Heart left ventricle (tissue), 16 donors: ENCODE results near the gene USP51. TPM values are rescaled to one million over a fixed set of nuclear protein-coding genes. Genes with fewer than 3 reads are reported as not detected.
"Not testable (repeated sequence)": the region's sequence is repeated elsewhere in the genome, so short reads cannot be mapped to it uniquely, and the experiment has no call there.

ENCODE experiments used
- ATAC-seq, 4 donors: fragments of 200-7000 bp; cut with Tn5 transposase; one replicate each; pipeline ENCODE4 v1.9.1; 2020 to 2022; ENCODE audit warnings: moderate library complexity in 4 of 4, mild to moderate bottlenecking in 3 of 4, moderate number of reproducible peaks in 1 of 4
- DNase-seq, 5 donors: peaks; one replicate each; pipeline ENCODE4 v3.0.0-alpha.2; 2020
- H3K27ac ChIP-seq, 12 donors: fragments of 200-600 bp; sonication (generic) in 4 of 12; one replicate each; pipeline versions ENCODE4 v1.5.0 to v1.8.0; 2016 to 2022; ENCODE audit warnings: mild to moderate bottlenecking in 2 of 12
- H3K27me3 ChIP-seq, 9 donors: fragments of 200-600 bp; sonication (generic) in 2 of 9; one replicate each; pipeline versions ENCODE4 v1.5.1 to v1.8.0; 2016 to 2022; ENCODE audit warnings: mild to moderate bottlenecking in 3 of 9
- H3K36me3 ChIP-seq, 9 donors: fragments of 200-600 bp; sonication (generic) in 2 of 9; one replicate each; pipeline versions ENCODE4 v1.5.0 to v1.8.0; 2018 to 2022; ENCODE audit warnings: mild to moderate bottlenecking in 2 of 9
- H3K4me1 ChIP-seq, 12 donors: fragments of 200-600 bp; sonication (generic) in 4 of 12; one replicate each; pipeline versions ENCODE4 v1.5.0 to v1.8.0; 2016 to 2022; ENCODE audit warnings: mild to moderate bottlenecking in 3 of 12
- H3K4me3 ChIP-seq, 12 donors: fragments of 200-600 bp; sonication (generic) in 4 of 12; one replicate each; pipeline versions ENCODE4 v1.5.0 to v1.8.0; 2017 to 2022; ENCODE audit warnings: mild to moderate bottlenecking in 9 of 12, moderate library complexity in 4 of 12
- H3K9me3 ChIP-seq, 12 donors: fragments of 200-600 bp; sonication (generic) in 4 of 12; one replicate each; pipeline versions ENCODE4 v1.5.0 to v1.8.0; 2016 to 2022; ENCODE audit warnings: mild to moderate bottlenecking in 1 of 12
- POLR2A ChIP-seq, 2 donors: fragments of 450-650 bp; IDR thresholded peaks; one replicate each; pipeline ENCODE4 v1.6.1; 2017; ENCODE audit warnings: antibody characterized with exemption in 2 of 2, mild to moderate bottlenecking in 2 of 2, moderate library complexity in 2 of 2
- WGBS, 4 donors: extraction: QIAGEN DNeasy Blood & Tissue Kit in 2 of 4; methylation state at CpG; one replicate each; pipeline versions ENCODE4 v1.1.5 to v1.1.7; 2013 to 2018; 5-methylcytosine and 5-hydroxymethylcytosine counted together
- intact Hi-C, 10 donors: fragments of 100-400 bp; cut with DNase I; formaldehyde crosslinking; loops; one replicate each; pipeline versions ENCODE4 v1.11.1 to v1.14.2; 2022
- polyA plus RNA-seq, 2 donors: library from polyadenylated mRNA; stranded (reverse); fragments of 200-250 nt; gene quantifications; one replicate each; pipeline ENCODE4 v1.2.3, GENCODE V29; 2013
- total RNA-seq, 9 donors: library from RNA; depleted of rRNA in 2 of 9; stranded (reverse); fragments of >200 nt in 2 of 9; fragmentation: NEBNext Ultra II Directional in 3 of 9; extraction: Animal tissue kit (Norgen Biotek cat#: 25700) in 3 of 9; gene quantifications; one replicate each; pipeline versions ENCODE4 v1.1.0 to v1.2.4, GENCODE V29; 2016 to 2023
- TF ChIP-seq, protein P1 (sequence below), 12 donors: fragments of 200-600 bp; sonication (generic) in 4 of 12; IDR thresholded peaks; one replicate each; pipeline versions ENCODE4 v1.5.0 to v1.8.0; 2018 to 2022; ENCODE audit warnings: antibody characterized with exemption in 12 of 12, mild to moderate bottlenecking in 5 of 12
- donor health status: ischemic (EF 13 %, LVEDD 7.1; RV severe dilation, severe dysfunction).
- donor health status: healthy with polysubstance abuse.
- donor health status: DM: no; HTN: yes; CAD: no.
- donor health status: DM: no; HTN: no; CAD: no.
- donor health status: ischemic (EF 25% LVEDD 6.9; RV normal size, moderate dysfunction).
- donor health status: ischemic (EF 25% LVEDD 5.7; RV mildly dilated, moderate dysfunction).
- donor health status: healthy.
- donor health status: DM: yes; HTN: yes; CAD: no.
- donor health status: ischemic (EF 35%, LVEDD 5.7; RV mildly dilated, moderate dysfunction).
- donor health status: nonischemic (EF 11% LVEDD 7.7; RV severe dilation, severe dysfunction).
- donor health status: DM: yes; HTN: yes; CAD: no.
- donor health status: PGD.
- donor health status: ischemic (EF 29% LVEDD 5.4; RV normal size, mild dysfunction).
- donor health status: nonischemic (EF 23%, LVEDD 6.1; RV moderate dilation, normal function).

USP51 gene
- total and polyA plus RNA-seq, 11 donors, result 0.35 to 3.9 (median 1.9) TPM

DNA sequence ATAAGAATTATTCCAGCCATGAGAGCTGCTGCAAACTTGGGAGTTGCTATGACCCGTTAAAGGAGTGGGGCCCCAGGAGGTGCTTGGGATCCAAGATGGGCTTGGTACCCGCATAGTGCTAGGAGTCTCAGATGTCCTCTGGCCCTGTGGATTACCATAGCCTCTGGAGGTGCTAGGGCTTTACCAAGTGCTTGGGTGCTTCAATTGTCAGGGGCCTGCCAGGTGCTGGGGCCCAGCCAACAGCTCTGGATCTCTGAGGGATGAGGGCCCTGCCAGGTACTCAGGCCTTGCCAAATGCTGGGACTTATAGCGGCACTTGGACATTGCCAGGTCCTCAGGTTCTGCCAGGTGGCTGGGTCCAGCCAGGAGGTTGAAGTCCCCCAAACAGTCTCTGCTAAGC lies 32.0 kb upstream of the USP51 start:
- peaks cover 0 to 12% (median 0%) of the 10 kb centered on the region in 9 donors for H3K27me3 ChIP-seq
- no peak for ATAC-seq
- H3K36me3 ChIP-seq, result no peaks in the 10 kb centered on the region
- peak in 1 of 5 donors; percentile 16 for DNase-seq
- TF ChIP-seq, protein P1, sequence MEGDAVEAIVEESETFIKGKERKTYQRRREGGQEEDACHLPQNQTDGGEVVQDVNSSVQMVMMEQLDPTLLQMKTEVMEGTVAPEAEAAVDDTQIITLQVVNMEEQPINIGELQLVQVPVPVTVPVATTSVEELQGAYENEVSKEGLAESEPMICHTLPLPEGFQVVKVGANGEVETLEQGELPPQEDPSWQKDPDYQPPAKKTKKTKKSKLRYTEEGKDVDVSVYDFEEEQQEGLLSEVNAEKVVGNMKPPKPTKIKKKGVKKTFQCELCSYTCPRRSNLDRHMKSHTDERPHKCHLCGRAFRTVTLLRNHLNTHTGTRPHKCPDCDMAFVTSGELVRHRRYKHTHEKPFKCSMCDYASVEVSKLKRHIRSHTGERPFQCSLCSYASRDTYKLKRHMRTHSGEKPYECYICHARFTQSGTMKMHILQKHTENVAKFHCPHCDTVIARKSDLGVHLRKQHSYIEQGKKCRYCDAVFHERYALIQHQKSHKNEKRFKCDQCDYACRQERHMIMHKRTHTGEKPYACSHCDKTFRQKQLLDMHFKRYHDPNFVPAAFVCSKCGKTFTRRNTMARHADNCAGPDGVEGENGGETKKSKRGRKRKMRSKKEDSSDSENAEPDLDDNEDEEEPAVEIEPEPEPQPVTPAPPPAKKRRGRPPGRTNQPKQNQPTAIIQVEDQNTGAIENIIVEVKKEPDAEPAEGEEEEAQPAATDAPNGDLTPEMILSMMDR (IDR thresholded peaks at IDR 0.05), result no peak
- no peak for TF ChIP-seq POLR2A (IDR thresholded peaks at IDR 0.05)
- no peak overlapping the region for H3K4me3 ChIP-seq
- H3K27ac ChIP-seq, result peak overlapping the region in 4 of 12 donors; percentile 3 to 56 (median 52)
- no peaks in the 10 kb centered on the region for H3K9me3 ChIP-seq
- WGBS, 4 donors, result 80 to 87% (median 84%) methylated on average over 1 to 3 of the region's 3 CpGs
- intact Hi-C loops, result no loop called here
- H3K4me1 ChIP-seq, result no peaks in the 10 kb centered on the region

DNA sequence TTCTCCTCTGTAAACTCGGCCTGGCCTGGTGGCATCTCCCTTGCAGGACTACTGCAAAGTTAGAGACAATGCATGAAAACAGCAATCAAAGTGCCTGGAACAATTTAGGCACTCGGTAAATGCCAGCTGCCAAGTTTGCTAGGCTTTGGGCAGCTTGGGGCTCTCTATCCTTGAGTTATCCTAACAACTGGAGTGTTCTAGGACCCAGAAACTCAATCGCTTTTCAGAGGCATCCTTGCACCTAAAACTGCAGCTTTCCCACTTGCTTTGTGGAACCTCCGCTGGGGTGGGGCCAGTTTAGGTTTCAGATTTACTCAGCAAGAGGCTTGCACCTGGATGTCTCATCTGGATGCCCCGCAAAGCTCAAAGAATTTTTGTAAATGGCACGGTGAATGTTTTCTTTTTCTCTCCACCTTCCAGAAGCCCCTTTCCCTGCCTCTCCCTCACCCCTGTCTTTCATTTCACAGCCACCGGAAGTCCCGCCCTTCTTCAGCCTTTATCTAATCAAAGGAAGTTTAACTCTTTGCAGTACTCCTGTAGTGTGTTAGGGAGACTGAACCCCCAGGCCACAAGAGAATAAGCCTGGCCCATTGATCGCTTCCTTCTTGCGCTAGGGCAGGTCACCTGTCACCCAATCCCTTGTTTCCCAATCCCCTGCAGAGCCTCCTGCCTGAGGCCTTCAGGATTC lies 27.3 kb upstream of the USP51 start:
- intact Hi-C loops, H3K27ac ChIP-seq, ATAC-seq, H3K9me3 ChIP-seq, H3K36me3 ChIP-seq, H3K4me1 ChIP-seq, H3K27me3 ChIP-seq, DNase-seq, H3K4me3 ChIP-seq: not testable (repeated sequence)
- no CpG with 5 or more reads among the region's 10 CpGs for WGBS, 4 donors

DNA sequence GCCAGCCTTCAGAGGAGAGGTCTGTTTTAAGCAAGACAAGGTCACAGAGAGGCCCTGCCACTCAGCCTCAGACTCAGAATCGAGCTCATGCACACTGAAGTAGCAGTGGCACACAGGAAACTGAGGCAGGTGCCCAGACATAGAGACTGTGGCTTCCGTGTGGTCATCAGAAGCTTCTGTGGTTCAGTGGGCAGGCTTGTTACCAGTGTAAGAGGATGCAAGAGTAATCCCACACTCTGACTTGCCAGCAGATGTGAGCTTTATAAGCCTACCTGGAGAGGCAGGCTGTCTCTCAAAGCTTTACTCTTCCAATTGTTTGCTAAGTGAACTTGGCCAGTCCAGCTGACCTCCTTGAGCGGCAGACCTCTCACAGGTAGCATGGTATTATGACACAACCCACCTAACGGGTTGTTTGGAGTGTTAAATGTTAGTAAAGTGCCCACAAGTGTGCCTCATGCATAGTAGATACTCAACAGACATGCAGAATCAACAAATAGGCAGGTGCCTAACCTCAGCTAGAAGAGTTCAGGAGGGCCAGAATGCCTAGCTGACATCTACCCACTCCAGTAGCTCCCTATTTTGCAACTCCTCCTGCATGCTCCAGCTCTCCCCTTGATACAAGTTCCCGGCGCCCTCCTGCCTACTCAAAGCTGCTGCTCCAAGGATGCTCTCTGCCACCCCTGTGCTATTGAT lies 23.5 kb upstream of the USP51 start:
- H3K36me3 ChIP-seq, H3K4me3 ChIP-seq, H3K9me3 ChIP-seq, intact Hi-C loops, H3K27ac ChIP-seq, H3K27me3 ChIP-seq, ATAC-seq, H3K4me1 ChIP-seq, DNase-seq: not testable (repeated sequence)
- no CpG with 5 or more reads among the region's 6 CpGs for WGBS, 4 donors

DNA sequence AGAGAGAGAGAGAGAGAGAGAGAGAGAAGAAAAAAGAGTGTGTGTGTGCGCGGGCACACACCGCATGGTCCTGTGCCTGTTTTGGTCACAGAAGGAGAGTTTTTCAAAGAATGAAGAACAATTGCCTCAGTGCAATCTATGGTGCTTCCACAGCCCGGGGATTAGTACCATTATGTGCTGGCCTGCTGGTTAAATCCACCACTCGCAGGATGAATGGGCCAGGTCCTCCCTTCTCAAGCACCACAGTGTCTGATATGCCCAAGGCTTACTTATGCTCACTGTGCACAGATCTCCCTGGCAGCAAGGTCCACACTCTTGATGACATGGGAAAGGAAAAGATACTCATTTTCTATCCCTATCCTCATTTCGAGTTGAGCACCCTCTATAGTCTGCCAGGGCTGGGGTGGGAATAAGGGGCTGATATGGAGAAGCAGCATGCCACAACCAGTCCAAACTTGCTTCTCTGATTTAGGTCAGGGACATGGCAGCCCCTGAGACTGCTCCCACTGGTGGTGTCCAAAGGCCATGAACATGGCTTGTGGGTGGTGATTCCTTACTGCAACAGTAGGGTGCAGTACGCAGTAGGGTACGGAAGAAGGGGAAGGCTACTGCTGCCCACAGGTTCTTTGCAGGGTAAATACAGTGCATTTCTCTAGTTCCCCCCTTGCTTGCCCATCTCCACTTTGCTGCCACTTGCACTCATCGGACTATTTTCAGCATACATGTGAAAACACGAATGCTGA lies 18.9 kb upstream of the USP51 start:
- DNase-seq, H3K4me3 ChIP-seq, ATAC-seq, H3K27me3 ChIP-seq, H3K4me1 ChIP-seq, H3K36me3 ChIP-seq, H3K9me3 ChIP-seq, H3K27ac ChIP-seq, intact Hi-C loops: not testable (repeated sequence)
- 86% methylated on average over 3 of the region's 10 CpGs; no CpG with 5 or more reads in 3 of the 4 donors for WGBS, 4 donors

DNA sequence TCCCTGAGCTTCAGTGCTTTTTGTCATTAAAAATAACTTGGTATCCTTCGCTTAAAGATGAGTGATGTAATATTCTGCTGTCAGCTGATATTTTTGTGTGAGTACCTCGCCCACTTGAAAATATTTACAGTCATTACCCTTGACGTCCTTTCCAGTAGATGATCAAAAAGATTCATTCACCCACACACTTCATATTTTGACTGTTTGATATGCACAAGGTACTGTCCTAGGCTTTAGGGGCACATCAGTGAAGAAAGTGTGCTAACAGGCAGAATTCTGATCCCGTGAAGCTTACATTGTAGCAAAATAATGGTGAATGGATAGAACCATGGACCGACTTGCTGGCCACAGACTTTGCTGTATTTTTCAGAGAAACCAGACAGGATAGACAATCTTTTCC lies 18.1 kb upstream of the USP51 start:
- DNase-seq, H3K4me3 ChIP-seq, H3K36me3 ChIP-seq, H3K27me3 ChIP-seq, H3K27ac ChIP-seq, H3K4me1 ChIP-seq, ATAC-seq, intact Hi-C loops, H3K9me3 ChIP-seq: not testable (repeated sequence)
- no CpG with 5 or more reads among the region's 5 CpGs for WGBS, 4 donors

DNA sequence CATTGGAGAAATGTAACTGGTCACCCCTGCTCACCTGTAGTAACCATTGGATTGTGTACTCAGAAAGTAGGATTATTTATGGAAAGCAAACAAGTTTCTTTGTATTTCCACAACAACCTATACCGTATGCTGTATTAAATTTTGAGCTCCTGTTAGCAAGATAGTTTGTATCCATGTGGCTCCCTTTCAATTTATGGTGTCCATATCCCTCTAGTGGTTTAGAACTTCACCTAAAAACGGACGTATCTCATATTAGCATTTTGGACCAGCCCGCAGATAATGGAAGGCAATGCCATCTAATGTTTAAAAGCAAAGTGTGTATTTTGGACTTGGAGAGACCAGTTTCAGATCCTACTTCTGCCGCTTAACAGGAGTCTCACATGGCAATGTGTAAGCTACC lies 17.4 kb upstream of the USP51 start:
- H3K4me3 ChIP-seq, H3K27ac ChIP-seq, H3K36me3 ChIP-seq, H3K4me1 ChIP-seq, intact Hi-C loops, DNase-seq, H3K27me3 ChIP-seq, ATAC-seq, H3K9me3 ChIP-seq: not testable (repeated sequence)
- WGBS, 4 donors, result no CpG with 5 or more reads among the region's 5 CpGs
